Endothelial cell of umbilical vein (primary cell): Measurements from ENCODE around the gene DMAC1. TPM values are rescaled to one million over a fixed set of nuclear protein-coding genes. Genes with fewer than 3 reads are reported as not detected.

Experiments used
- BruUV-seq: library from RNA; stranded (reverse); fragments of 400-500 nt; replicated peaks from 2 replicates; lab custom pipeline; 2021; lab: Mats Ljungman, UMichigan
- CTCF ChIA-PET: fragments of 300-600, 350-600 bp; sonication (Branson Sonifier 250); formaldehyde crosslinking; loops from one replicate; lab custom pipeline; 2021; ENCODE audit warnings: antibody characterized with exemption, inconsistent platforms; lab: Charles Lee
- POLR2A ChIA-PET: fragments of 300-600, 350-600 bp; sonication (Branson Sonifier 250); formaldehyde crosslinking; loops from one replicate; lab custom pipeline; 2021; ENCODE audit warnings: antibody characterized with exemption, inconsistent platforms; lab: Charles Lee
- DNase-seq: peaks from one replicate; pipeline ENCODE4 v3.0.0-alpha.2; 2011; ENCODE audit warnings: low read depth, low spot score
- FAIRE-seq: peaks from 2 replicates; lab custom pipeline; 2011; peaks lifted over from hg19 to GRCh38; lab: Jason Lieb, UNC
- H2AFZ ChIP-seq: 2 replicates; pipeline ENCODE4 v1.6.0; 2012; ENCODE audit warnings: low read depth, low read length, control low read depth, inconsistent platforms
- H3K27ac ChIP-seq: 2 replicates; pipeline ENCODE4 v1.5.1; 2011; ENCODE audit warnings: low read depth, mild to moderate bottlenecking, control low read depth, low read length, moderate library complexity; ENCODE audit not compliant: insufficient read depth
- H3K27me3 ChIP-seq, 2 experiments: 2 replicates each; pipeline versions ENCODE4 v1.6.0 to v1.6.1; 2011; ENCODE audit warnings: low read length in 2 of 2, mixed read lengths in 1 of 2; ENCODE audit not compliant: control insufficient read depth in 2 of 2, insufficient read depth in 2 of 2
- H3K36me3 ChIP-seq, 2 experiments: 2 replicates in 1 of 2; 3 replicates in 1 of 2; pipeline ENCODE4 v1.5.1; 2011; ENCODE audit warnings: low read length in 2 of 2, mild to moderate bottlenecking in 1 of 2, moderate library complexity in 1 of 2; ENCODE audit not compliant: control insufficient read depth in 2 of 2, insufficient read depth in 2 of 2; ENCODE audit errors: extremely low read depth in 1 of 2
- H3K4me1 ChIP-seq: 3 replicates; pipeline ENCODE4 v1.5.1; 2011; ENCODE audit warnings: mild to moderate bottlenecking, low read length; ENCODE audit not compliant: control insufficient read depth, insufficient read depth; ENCODE audit errors: extremely low read depth
- H3K4me2 ChIP-seq: 2 replicates; pipeline ENCODE4 v1.6.1; 2011; ENCODE audit warnings: low read length, control low read depth, mixed read lengths; ENCODE audit not compliant: insufficient read depth
- H3K4me3 ChIP-seq, 3 experiments: fragments of 200-600 bp in 1 of 3; sonication (generic), shearing (Covaris generic) in 1 of 3; replicated peaks in 1 of 3; 2 replicates each; pipeline ENCODE4 v1.5.1; 2011 to 2016; ENCODE audit warnings: control low read depth in 3 of 3, low read length in 3 of 3, mild to moderate bottlenecking in 2 of 3, inconsistent platforms in 1 of 3, low read depth in 1 of 3, moderate library complexity in 1 of 3; ENCODE audit not compliant: insufficient read depth in 1 of 3
- H3K79me2 ChIP-seq: 2 replicates; pipeline ENCODE4 v1.6.0; 2012; ENCODE audit warnings: low read length, inconsistent platforms; ENCODE audit not compliant: control insufficient read depth, insufficient read depth
- H3K9ac ChIP-seq: replicated peaks from 2 replicates; pipeline ENCODE3; 2011; ENCODE audit warnings: low read length, control low read depth; ENCODE audit not compliant: insufficient read depth; ENCODE audit errors: extremely low read depth
- H3K9me1 ChIP-seq: replicated peaks from 3 replicates; pipeline ENCODE4 v1.6.0; 2011; ENCODE audit warnings: mild to moderate bottlenecking, low read length; ENCODE audit not compliant: control insufficient read depth, insufficient read depth; ENCODE audit errors: extremely low read depth
- H3K9me3 ChIP-seq: replicated peaks from 2 replicates; pipeline ENCODE4 v1.5.1; 2012; ENCODE audit warnings: low read length, inconsistent platforms; ENCODE audit not compliant: control insufficient read depth, insufficient read depth
- H4K20me1 ChIP-seq: replicated peaks from 2 replicates; pipeline ENCODE3; 2011; ENCODE audit warnings: mild to moderate bottlenecking, low read length; ENCODE audit not compliant: control insufficient read depth, insufficient read depth; ENCODE audit errors: extremely low read depth
- CTCF ChIP-seq, 2 donors: IDR thresholded peaks; 1 replicate in 1 of 2; 2 replicates in 1 of 2; pipeline ENCODE4 v1.5.1; 2011; ENCODE audit warnings: low read length in 2 of 2, mild to moderate bottlenecking in 2 of 2, moderate library complexity in 2 of 2, control low read depth in 1 of 2, inconsistent platforms in 1 of 2, low read depth in 1 of 2; ENCODE audit not compliant: insufficient read depth in 1 of 2; ENCODE audit errors: extremely low read depth in 1 of 2
- FOS ChIP-seq: IDR thresholded peaks from 2 replicates; pipeline ENCODE4 v1.6.1; 2011; ENCODE audit warnings: mild to moderate bottlenecking, low read length, moderate library complexity, borderline replicate concordance; ENCODE audit not compliant: insufficient read depth
- GATA2 ChIP-seq: IDR thresholded peaks from 2 replicates; pipeline ENCODE4 v1.7.0; 2011; ENCODE audit warnings: low read depth, mild to moderate bottlenecking, moderate library complexity, mixed read lengths, low read length; ENCODE audit not compliant: insufficient read length, insufficient read depth
- JUN ChIP-seq: IDR thresholded peaks from 2 replicates; pipeline ENCODE4 v1.6.1; 2011; ENCODE audit warnings: borderline replicate concordance, low read depth; ENCODE audit not compliant: insufficient read length, insufficient read depth
- MYC ChIP-seq: IDR thresholded peaks from one replicate; pipeline ENCODE4 v1.6.1; 2011; ENCODE audit warnings: mild to moderate bottlenecking, low read depth, low read length
- POLR2AphosphoS5 ChIP-seq: IDR thresholded peaks from 2 replicates; pipeline ENCODE4 v1.6.1; 2012; ENCODE audit warnings: low read depth, mild to moderate bottlenecking, control low read depth, low read length, moderate library complexity; ENCODE audit not compliant: insufficient read depth
- dilution Hi-C: fragments of 300-500 bp; cut with MboI; formaldehyde crosslinking; loops from one replicate; pipeline ENCODE4 v1.15.0; 2019; ENCODE audit warnings: low sequenced_read_pairs; ENCODE audit not compliant: extremely low pct_ligation_motif_present
- intact Hi-C: fragments of 100-400 bp; cut with micrococcal nuclease; formaldehyde crosslinking; loops from one replicate; pipeline ENCODE4 v1.10.0; 2022
- polyA plus RNA-seq, 4 experiments: library from polyadenylated mRNA; depleted of rRNA in 3 of 4; stranded (reverse) in 3 of 4; unstranded in 1 of 4; fragments of >200 nt; gene quantifications; 2 replicates each; pipeline versions ENCODE4 v1.2.1 to v1.2.3, GENCODE V29; 2011 to 2012; ENCODE audit warnings: missing spikeins in 1 of 4
- total RNA-seq: library from RNA; stranded (reverse); gene quantifications from 2 replicates; pipeline ENCODE4 v1.2.3, GENCODE V29; 2021

Gene DMAC1
- total and polyA plus RNA-seq, 2 donors (not counting 3 experiments of a cell fraction or from before 2014, with no cell fraction given), result 15.8 to 44.0 TPM

DNA sequence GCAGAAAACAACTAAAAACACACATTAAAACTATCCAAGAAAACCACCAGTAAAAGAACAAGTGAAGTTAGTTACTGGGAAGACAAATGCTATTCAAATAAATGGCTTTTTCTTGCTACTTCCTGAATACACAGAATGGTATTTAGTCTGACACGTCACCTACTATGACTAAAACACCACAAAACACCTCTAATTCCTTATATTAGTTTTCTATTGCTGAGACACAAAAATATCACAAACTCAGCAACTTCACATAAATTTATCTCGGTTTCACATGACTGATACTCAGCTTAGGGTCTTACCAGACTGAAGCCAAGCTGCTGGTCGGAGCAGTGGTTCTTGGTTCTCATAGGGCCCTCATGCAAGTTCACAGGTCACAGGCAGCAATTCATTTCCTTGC lies 5.4 kb downstream of the DMAC1 start:
- no peak for FAIRE-seq
- Histone ChIP-seq H3K36me3 (peaks cover 0 to 8% of the 10 kb centered on the region in 2 experiments), H2AFZ (no peak overlapping the region), H3K27me3 (no peaks in the 10 kb centered on the region), H3K4me2 (no peak overlapping the region), H3K9me1 (no peaks in the 10 kb centered on the region), H3K9ac (no peak overlapping the region), H4K20me1 (no peaks in the 10 kb centered on the region), H3K4me3 (no peak overlapping the region), H3K79me2 (peaks cover 9% of the 10 kb centered on the region), H3K9me3 (no peaks in the 10 kb centered on the region), H3K27ac (no peak overlapping the region), H3K4me1 (peaks cover 6% of the 10 kb centered on the region)
- no peak for DNase-seq
- no TSS peak for BruUV-seq
- dilution Hi-C loops (no loop called here), intact Hi-C loops (loop anchor here (10.0 kb wide), 2 partner anchors 941 to 1061 kb away; no protein-coding TSS in a partner anchor)
- POLR2A ChIA-PET, result no interaction called here
- no peak for TF ChIP-seq GATA2
- no peak for TF ChIP-seq JUN
- no peak for TF ChIP-seq FOS
- no peak for TF ChIP-seq CTCF (IDR thresholded peaks at IDR 0.05; ENCODE audit: extremely low read depth in 1 of 2, insufficient read depth in 1 of 2, low read depth in 1 of 2, low read length in 2 of 2)
- no peak for TF ChIP-seq POLR2AphosphoS5
- TF ChIP-seq MYC, result no peak
- CTCF ChIA-PET, result no interaction called here
